HG03103 (cell line): ENCODE results near the gene KDM3A.

Experiments
- ATAC-seq: cut with Tn5 transposase; IDR thresholded peaks from one replicate; pipeline ENCODE4 v1.9.1; 2021; ENCODE audit warnings: low read depth; ENCODE audit not compliant: unreplicated experiment

The KDM3A gene, protein sequence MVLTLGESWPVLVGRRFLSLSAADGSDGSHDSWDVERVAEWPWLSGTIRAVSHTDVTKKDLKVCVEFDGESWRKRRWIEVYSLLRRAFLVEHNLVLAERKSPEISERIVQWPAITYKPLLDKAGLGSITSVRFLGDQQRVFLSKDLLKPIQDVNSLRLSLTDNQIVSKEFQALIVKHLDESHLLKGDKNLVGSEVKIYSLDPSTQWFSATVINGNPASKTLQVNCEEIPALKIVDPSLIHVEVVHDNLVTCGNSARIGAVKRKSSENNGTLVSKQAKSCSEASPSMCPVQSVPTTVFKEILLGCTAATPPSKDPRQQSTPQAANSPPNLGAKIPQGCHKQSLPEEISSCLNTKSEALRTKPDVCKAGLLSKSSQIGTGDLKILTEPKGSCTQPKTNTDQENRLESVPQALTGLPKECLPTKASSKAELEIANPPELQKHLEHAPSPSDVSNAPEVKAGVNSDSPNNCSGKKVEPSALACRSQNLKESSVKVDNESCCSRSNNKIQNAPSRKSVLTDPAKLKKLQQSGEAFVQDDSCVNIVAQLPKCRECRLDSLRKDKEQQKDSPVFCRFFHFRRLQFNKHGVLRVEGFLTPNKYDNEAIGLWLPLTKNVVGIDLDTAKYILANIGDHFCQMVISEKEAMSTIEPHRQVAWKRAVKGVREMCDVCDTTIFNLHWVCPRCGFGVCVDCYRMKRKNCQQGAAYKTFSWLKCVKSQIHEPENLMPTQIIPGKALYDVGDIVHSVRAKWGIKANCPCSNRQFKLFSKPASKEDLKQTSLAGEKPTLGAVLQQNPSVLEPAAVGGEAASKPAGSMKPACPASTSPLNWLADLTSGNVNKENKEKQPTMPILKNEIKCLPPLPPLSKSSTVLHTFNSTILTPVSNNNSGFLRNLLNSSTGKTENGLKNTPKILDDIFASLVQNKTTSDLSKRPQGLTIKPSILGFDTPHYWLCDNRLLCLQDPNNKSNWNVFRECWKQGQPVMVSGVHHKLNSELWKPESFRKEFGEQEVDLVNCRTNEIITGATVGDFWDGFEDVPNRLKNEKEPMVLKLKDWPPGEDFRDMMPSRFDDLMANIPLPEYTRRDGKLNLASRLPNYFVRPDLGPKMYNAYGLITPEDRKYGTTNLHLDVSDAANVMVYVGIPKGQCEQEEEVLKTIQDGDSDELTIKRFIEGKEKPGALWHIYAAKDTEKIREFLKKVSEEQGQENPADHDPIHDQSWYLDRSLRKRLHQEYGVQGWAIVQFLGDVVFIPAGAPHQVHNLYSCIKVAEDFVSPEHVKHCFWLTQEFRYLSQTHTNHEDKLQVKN (N-terminal part only)

DNA sequence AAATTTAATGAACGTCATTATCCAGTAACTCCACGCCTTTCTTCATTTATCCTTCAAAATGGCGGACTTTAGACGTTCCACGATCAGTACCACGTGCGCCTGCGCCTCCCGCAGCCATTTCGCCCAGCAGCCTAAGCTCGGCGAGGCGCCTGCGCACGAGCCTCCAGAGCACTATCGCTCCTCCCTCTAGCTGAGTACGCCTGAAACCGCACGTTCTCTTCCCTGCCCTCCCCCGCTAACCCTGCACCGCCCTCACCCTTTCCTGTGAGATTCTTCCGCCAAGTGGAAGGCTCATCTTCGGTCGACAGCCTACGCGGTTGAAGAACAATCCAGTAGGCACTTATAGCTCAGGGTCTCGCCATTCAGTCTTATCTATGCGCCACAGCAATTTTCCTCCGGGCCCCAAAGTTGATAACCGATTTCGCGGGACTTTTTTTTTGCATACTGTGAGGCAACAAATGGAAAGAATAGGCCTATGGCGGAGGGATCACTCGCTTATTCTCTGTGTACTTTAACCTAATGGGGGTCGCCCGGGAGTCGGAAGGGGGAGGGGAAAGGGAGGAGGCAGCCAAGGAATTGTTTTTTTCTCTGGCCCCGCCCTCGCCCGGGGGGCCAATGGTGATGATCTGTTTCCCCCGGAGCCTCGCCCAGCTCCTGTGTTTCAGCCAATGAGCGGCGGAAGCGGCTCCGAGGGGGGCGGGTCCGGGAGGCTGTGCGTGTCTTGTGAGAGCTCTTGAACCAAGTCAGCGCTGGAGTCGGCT lies at the start of gene KDM3A:
Gene KDM3A, plus strand, starts transcription at position 741 of the 761 bp plus-strand sequence. CDS start 677 bp downstream, outside the sequence.
- peak; percentile 80 for ATAC-seq

DNA sequence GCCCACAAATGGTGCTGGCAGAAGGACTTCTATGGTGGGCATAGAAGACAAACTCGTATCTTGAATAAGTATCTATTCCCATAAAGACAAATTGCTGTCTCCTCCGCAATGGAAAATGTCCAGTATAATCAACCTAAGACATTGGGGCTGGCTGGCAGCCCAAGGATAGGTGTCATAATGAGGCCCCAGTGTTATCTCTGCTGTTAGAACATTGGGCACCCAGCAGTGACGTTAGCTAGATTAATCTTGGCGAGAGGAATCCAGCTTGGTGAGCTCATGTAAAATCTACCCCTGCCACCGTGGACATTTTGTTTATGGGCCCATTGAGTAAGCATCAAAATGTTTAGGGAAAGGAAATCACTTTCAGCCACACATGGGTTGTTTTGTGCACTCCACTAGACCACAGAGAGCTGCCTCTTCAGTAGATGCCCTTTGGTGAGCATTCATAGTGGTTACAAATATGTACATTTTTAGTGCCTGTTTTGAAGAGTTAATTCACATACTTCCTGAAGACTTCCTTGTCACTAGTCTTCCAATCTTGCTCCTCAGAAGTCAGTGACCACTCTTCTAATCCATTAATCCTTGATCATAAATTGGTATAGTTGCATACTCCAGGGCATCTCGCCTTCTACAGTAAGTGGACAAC lies 48.2 kb upstream of the KDM3A start:
- no peak for ATAC-seq

DNA sequence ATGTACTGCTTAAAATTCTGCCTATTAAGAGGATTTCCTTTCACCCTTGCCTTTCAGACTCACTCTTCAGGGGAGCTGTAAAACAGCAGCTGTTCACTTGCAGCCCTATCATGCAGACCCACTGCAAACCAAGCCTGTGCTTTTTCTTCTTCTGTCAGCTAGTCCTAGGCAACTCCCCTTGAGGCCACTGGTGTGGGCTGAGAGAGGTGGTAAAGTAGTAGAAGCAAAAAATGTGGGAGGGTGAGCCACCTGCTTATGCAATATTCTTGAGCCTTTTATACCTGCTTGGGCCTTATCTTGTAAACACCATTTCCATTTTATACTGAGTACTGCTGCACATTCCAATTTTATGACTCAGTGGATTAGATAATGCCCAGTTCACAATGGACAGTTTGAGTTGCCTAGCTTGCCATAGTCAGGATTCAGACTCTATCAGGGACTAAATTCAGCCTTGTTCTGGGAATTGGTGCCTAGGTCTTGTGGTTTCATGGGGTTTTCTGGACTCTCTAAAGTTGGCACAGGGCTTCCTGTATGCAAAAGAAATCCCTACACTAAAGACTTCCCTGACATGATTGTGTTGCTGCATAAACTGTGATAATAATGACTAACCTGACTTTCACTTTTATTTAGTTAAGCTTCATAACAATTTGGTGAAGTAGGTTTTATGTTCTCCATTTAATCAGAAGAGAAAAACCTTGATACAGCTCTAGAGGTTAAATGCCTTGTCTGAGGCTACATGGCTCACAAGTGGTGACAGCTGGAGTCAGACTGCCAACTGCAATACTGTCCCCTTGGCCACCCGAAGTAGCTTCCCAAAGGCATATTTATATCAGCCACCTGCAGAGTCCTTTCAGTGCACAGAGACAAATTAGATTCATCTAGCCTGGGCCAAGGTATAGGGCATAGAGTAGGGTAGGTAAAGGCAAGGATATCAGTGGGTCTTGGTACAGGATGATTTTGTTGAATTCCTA lies 47.4 kb upstream of the KDM3A start:
- ATAC-seq, result no peak

DNA sequence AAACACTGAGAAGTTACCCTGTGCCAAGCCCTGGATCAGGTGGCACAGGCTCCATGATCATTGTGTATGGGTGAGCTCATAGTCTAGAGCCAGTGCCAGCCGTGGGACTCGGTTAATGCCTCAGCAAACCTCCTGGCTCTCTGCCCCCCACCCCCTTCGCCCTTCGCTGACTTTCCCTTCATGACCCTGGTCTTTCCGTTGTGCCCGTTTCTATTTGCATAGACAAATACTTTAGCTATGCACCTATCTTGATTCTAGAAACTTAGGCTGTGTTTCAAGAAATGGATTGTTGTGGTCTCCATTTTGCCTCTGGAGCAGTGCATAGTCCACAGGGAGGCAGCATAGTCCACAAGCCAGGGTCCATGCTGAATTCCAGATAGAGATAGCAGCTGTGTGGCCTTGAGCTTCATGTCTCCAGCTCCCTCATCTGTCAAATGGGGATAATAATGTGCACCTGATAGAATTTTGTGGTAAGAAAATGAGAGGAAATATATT lies 44.8 kb upstream of the KDM3A start:
- no peak for ATAC-seq

DNA sequence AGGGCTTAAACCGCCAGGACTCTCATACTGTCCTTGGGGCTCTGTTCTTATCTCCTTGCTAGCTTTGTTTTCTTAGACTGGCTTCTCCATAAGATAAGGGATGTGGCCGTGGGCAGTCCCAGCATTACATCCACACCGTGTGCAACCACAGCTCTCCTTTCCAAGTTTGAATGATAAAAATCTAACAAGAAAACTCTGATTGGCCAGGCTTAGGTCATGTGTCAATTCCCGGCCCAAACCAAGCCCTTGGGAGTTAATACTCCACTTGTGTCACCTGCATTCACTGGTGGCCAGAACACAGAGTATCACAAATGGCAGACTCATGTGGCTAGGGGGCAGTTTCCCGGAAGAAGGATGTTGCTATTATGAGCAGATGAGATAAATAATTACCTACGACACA lies 43.2 kb upstream of the KDM3A start:
- ATAC-seq, result no peak

DNA sequence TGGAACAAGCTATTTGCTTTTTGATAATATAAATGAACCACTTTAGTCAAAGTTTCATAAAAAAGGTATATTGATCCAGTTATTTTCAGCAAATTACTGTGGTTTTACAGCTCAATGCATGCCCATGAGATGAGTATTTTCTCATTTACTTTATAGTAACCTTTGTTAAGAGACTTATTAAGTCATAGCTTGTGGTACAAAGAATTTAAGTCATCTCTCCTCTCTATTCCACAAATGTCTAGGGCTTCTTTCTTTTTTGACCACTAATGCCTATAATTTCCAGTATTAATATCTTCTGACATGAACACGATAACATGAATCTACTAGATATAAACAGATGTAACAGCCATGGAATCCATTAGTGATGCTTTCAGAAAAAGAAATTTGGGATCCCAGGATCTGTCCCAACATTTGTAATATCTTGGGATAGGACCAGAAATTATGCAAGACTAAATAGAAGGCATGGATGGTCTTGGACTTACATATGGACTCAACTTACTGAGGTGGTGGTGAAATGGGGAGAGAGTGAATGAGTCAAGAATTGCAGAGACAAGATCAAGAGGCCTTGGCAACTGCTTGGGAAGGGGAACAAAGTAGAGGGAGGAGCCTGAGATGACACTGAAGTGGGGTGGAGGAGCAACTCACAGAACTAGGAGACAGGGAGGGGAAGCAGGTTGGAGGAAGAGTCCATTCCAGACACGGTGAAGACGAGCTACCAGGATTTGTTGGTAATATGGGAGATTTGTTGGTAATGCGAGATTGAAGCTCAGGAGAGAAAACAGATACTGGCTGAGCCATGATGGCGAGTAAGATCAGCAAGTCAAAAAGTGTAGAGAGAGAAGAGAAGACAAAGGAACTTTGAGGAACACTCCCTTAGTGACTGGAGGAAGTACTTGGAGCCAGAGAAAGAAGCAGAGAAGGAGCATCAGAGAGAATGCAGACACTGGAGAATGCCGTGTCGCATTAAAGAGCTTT lies 42.4 kb upstream of the KDM3A start:
- ATAC-seq, result no peak

DNA sequence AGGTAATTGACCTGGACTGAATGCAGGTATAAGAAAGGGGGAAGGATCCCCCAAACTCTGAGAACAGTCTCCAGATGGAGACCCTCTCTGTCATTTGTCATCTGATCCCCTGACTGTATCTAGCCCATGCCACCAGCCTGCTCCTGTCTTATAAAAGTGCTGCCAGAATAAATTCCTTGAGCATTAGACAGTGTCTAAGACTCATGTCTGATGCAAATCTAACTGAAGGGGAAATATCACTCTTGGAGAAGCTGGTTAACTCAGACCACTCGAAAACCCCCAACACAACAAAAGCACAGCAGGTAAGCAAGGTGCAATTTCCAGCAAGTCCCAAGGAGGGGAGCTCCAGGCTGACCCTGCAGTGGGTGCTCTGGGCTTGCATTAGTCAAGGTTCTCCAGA lies 40.9 kb upstream of the KDM3A start:
- ATAC-seq, result no peak

DNA sequence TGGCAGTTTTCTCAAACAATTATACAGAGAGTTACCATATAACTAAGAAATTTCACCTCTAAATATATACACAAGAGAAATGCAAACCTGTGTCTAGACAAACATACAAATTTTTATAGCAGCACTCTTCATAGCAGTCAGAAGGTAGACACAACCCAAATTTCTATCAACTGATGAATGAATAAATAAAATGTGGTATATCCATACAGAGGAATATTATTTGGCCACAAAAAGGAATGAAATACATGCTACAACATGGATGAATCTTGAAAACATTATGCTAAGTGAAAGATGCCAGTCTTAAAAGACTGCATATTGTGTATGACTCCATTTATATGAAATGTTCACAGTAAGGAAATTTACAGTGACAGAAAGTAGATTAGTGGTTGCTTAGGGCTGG lies 30.6 kb upstream of the KDM3A start:
- no peak for ATAC-seq

DNA sequence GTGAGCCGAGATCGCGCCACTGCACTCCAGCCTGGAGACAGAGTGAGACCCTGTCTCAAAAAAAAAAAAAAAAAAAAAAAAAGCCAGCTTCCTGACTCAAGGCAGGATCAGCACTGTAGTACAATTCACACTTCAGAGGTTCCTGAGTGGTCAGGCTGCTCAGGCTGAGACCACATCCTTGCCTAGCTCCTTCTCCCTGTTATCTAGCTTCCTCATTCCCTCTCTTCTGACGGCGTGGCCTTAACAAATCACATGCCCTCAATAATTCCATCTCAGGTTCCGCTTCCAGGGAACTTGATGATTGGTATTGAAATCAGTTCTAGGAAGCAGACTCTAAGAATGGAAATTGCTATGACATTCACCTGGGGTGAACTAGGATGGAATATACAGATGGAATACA lies 29.8 kb upstream of the KDM3A start:
- ATAC-seq, result no peak

DNA sequence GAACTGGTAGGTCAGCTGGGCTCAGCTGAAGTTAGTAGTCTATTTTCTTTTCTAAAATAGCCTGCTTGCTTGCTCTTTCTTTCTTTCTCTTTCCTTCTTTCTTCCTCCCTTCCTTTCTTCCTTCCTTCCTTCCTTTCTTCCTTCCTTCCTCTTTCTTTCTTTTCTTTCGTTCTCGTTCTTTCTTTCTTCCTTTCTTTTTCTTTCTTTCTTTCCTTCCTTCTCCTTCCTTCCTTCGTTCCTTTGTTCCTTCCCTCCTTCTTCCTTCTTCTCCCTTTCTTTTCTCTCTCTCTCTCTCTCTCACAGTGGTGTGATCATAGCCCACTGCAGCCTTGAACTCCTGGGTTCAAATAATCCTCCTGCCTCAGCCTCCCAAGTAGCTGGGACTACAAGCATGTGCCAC lies 29.2 kb upstream of the KDM3A start:
- no peak for ATAC-seq

DNA sequence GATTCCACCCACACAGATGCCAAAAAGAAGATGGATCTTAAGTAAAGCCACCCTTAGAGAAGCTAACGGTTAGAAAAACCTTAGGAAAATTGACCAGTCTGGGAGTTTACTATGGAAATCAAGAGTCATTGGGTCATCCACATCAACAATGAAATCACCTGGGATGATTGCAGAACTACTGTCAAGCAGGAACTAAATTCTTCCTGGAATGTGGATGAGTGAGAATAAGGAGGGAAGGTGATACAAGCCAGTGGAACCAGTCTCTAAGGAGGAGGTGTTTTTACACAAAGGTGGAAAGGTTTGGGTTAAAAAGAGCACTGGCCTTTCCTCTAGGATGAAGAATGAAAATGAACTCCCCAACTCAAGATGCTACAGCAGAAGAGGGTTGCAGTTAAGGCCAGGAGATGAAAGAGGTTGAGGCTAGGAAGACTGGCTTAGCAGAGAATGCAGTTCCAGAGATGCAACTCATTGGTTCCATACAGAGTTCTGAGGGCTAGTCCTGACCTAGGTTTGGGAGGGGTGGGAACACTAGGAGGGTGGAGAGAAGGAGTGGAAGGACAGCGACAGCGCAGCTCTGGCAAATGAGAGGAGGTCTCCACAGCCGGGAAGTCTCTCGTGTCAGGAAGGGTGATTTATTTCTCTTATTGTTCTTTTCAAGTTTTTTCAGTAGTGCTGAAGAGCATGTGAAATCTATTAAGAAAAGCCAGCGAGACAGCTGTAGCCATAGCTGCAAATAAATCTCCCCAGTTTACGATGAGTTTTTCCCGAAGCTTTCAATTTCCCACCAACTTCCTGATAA lies 27.7 kb upstream of the KDM3A start:
- no peak for ATAC-seq

DNA sequence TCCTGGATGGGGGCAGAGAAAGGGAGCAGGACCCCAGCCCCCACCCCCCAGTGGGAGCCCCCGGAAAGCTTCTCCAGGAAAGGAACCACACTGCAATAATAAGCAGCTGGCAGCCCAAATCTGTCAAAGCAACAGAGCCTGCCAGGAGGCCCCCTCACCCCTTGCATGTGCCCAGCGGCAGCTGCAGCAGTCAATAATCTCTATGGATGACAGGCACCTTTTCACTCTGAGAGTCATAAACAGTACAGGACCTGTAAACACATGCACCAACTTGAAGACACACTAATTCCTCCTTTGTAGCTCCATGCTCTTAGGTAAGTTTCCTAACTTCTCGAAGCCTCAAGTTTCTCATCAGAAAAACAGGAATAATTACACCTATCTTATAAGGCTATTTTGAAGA lies 26.2 kb upstream of the KDM3A start:
- ATAC-seq, result no peak

DNA sequence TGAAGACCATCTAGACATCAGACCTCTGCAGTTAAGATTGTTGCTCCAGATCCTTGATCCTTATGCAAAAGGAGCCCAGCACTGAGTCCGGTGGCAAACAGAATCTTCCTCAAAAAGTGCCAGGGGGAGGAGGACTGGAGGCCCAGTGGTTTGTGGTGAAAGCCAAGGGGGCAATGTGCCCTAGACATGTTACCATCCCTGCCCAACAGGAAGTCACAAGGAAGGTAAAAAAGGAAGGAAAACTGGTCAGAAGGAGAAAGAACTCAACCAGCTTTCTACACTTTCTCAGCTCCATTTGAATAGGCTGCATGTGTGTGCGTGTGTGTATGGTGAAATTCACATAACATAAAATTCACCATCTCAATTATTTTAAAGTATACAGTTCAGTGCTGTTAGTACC lies 25.0 kb upstream of the KDM3A start:
- ATAC-seq, result no peak

DNA sequence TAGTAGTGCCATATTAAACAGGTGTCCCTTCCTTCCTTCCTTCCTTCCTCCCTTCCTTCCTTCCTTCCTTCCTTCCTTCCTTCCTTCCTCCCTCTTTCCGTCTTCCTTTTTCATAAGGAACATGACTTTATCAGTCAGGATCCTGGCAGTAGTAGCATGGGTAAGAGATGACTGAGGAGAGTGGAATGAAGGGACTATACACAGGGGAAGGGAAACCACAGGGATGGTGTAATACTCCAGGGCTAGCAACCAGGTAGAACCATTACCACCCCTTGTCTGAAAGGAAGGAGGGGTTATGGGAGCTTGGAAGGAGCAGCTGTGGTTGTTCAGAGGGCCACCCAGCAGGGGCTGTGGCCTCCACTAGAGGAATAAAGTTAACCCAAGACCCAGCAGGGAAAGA lies 23.2 kb upstream of the KDM3A start:
- no peak for ATAC-seq

DNA sequence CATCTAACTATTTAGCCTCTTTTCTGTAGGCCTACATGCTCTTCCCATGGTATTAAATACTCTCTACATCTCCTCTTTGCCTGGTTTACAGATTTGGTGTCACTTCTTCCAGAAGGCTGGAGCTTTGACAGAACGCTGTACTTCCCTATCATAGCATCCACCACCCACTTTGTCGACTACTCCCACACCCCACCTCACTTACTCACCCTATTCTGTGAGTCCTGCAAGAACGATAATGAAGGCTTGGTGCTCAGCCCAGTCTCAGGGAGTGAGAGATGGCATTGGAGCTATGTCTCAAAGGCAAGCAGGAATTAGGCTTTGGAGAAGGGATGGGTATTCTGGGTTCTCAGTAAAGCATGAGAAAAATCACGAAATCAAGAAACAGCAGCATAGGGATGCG lies 20.3 kb upstream of the KDM3A start:
- no peak for ATAC-seq

DNA sequence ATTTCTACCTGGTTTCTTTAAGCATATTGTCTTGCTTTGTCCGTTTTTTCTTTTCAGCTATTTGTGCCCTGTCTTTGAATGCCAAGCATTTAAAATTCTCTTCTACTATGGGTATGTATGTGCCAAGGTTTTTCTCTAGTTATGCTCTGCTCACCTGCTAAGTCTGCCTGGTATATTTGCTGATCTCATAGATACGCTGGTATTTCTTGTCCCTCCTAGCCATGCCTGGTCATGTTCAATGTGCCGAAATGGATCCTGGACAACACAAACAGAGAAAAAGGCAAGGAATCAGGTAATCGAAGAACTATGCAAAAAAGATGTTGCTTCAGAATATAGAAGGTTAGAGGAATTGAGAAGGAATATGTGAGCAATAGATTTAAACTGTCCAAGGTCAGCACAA lies 14.9 kb upstream of the KDM3A start:
- no peak for ATAC-seq
